Stimulated activated CD4-positive, alpha-beta T cell treated with anti-CD3 and anti-CD28 coated beads, Interleukin-2, amount 100 ng/mL, for 48 hours (primary cell): ENCODE results near the gene APOL5.

Source experiments
- DNase-seq, 2 donors: peaks; one replicate each; pipeline ENCODE4 v3.0.0-alpha.2; 2020

The APOL5 gene

GRCh38 chr22:35743326-35743860, 25.7 kb downstream of the APOL5 start:
- no peak for DNase-seq

DNA sequence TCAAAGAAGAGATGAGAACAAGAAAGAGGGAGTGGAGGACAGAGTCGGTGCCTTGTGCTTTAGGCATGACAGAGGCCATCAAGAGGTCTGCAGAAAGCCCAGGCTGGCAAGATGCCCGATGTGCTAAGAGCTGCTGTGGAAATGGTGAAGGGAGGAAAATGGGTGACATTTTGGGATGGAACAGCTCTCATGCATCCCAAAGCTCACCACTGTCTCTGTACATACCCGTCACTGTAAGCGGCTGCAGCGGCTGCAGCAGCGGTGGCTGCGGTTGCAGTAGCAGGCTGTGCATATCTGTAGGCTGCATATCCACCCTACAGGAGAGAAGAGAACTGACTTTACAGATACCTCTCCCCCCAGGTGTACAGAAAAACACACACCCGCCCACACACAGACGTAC, 28.6 kb downstream of the APOL5 start:
- no peak for DNase-seq

DNA sequence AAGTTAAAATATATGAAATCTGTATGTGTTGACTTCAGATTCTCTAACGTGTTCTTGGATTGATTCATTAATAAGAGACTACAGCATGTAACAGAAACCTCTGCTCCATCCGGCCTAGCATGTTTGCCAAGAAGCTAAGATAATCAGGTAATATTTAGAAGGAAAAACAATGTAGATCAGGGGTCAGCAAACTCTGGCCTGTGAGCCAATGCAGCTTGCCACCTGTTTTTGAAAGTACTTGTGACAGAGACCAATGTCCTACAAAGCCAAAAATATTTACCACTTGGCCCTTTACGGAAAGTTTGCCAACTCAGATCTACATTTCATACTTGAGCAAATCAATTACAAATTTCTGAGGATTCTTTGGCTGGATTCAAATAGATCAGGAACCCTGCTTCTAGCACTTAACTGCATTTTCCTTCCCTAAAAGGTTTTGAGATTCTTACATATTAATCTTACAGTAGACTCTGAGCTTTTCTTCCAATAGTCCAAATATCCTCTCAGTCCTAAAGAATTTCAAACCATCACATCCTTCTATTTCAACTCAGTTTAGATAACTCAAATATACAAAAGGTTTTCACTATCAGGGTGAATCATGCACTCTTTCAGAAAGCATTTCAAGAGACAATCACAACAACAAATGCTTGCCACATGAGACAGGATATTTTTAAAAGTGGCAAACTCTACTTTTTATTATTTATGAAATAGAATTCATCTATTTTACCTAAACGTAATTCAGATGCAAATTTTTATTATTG, 29.5 kb downstream of the APOL5 start:
- DNase-seq, result no peak

- no peak for DNase-seq
Observed at GRCh38 chr22:35749808-35750207, 32.1 kb downstream of the APOL5 start.

DNA sequence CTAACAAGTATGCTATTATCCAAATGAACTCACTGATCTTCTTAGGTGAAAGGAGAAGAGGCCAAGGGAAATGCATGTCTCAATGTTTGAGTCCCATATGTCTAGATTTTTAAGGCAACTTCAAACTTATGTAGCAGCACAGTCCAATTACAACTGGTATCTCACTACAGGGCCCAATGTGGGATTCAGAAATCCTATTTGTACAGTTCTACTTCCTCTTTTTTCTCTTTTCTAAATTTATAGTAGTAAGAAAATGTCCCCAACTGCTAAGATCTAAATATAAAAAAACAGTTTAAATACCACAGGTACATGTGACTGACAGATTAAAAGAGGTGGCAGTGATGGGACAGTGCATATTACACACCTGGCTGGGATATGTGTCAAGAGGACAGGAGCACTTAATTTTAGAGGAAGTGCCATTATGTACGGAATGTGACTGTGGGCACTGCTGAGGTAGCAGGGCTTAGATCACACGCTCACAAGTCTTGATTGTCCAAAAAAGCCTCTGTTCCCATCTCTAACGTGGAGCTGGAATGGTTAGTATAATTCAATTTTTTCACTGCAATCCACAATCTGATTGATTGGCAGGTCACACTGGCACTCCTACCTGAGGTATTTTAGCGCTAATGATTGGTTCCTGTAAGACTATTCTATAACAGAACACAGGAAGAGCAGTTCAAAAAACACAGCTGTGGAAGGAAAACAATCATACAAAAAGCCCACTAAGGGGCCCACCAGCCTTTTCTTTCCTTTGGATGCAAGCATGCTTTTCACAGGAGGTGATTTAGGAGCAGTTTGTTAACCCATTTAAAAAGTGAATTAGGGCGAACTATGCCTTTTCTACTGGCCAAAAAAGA, 34.6 kb downstream of the APOL5 start:
- DNase-seq, result no peak

DNA sequence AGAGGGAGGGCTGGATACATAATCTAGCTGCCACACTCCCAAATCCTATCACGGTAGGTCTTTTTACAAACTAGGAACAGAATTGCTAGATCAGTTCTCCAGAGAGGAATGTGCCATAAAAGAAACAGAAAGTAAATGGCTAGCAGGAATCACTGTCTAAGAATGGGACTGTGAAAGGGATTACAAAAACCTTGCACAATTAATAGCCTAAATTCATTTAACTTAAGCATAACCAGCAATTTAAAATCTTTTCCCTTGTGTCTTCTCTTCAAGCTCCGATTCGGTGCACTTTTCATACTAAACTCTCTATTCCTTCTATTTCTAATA, 35.2 kb downstream of the APOL5 start:
- no peak for DNase-seq

DNA sequence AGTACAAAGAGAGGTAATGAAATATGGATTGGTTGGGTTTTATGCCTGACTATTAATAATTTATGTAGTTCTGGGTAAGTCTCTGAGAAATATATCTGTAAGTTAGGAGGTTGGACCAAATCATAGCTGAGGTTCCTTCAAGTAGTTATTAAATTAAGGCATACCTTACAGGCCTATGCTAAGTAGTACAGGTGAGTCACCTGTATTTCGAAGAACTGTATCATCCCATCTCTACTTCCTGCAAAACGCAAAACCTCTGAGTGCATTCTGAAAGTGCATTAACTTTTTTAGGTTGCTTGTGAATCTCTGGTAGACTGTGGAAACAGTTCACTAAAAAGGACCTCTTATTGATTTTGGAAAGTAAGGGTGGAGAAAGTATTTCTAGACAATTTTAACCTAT, 37.1 kb downstream of the APOL5 start:
- no peak for DNase-seq

- no peak for DNase-seq
Observed at GRCh38 chr22:35756722-35757121, 39.0 kb downstream of the APOL5 start.

- DNase-seq, result no peak
Observed at GRCh38 chr22:35758394-35758793, 40.7 kb downstream of the APOL5 start.

- DNase-seq, result no peak
Observed at GRCh38 chr22:35761037-35761436, 43.4 kb downstream of the APOL5 start.

GRCh38 chr22:35766654-35767580, 49.2 kb downstream of the APOL5 start:
- DNase-seq, result no peak

- DNase-seq, result no peak
Observed at GRCh38 chr22:35769974-35770373, 52.3 kb downstream of the APOL5 start.

DNA sequence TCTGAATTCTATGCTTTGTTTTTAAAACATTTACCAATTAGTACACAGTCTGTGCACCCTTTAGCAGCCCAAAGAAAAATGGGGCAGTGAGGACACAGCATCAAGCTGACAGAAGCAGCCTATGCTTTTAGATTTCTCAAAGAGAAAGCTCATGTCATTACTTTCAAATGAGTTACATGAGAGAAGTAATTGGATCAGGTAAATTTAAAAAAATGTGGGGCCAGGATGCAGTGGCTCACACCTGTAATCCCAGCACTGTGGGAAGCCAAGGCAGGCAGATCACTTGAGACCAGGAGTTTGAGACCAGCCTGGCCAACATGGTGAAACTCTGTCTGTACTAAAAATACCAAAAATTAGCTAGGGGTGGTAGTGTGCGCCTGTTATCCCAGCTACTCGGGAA, 57.7 kb downstream of the APOL5 start:
- no peak for DNase-seq

- DNase-seq, result no peak
Observed at GRCh38 chr22:35777335-35777975, 59.8 kb downstream of the APOL5 start.
